ENCODE results near the gene PCSK6.
A peak's percentile ranks its signal among the peaks of the same experiment; 100 is the strongest.

PCSK6 gene

DNA sequence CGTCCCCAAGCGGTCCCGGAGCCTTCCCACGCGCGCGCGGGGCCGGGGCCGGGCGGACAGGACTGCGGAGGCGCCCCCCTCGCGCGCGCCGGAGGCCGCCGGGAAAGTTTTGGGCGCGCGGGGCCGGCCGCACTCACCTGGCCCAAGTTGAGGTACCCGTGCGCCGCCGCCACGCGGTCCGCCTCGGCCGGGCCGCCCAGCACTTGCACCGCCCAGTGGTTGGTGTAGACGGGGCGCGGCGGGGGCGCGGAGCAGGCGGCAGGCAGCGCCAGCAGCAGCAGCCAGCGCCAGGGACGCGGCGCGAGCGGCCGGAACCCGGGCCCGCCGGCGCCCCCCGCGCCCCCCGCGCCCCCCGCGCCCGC is 289 bp downstream of the PCSK6 start:
- H3K27ac ChIP-seq (replicated peaks), result no peak overlapping the region
- peak; percentile 37 to 44 for DNase-seq (ENCODE audit: low read depth in 1 of 2, low spot score in 1 of 2)
- H3K4me3 ChIP-seq (replicated peaks; ENCODE audit: insufficient read depth, low read length), result 0 out of 2 replicates have a peak overlapping the region, but pooled peaks have one; percentile 8
- no peaks in the 10 kb centered on the region for H3K27me3 ChIP-seq (ENCODE audit: insufficient read depth, poor library complexity, severe bottlenecking)
- TF ChIP-seq, protein P1, sequence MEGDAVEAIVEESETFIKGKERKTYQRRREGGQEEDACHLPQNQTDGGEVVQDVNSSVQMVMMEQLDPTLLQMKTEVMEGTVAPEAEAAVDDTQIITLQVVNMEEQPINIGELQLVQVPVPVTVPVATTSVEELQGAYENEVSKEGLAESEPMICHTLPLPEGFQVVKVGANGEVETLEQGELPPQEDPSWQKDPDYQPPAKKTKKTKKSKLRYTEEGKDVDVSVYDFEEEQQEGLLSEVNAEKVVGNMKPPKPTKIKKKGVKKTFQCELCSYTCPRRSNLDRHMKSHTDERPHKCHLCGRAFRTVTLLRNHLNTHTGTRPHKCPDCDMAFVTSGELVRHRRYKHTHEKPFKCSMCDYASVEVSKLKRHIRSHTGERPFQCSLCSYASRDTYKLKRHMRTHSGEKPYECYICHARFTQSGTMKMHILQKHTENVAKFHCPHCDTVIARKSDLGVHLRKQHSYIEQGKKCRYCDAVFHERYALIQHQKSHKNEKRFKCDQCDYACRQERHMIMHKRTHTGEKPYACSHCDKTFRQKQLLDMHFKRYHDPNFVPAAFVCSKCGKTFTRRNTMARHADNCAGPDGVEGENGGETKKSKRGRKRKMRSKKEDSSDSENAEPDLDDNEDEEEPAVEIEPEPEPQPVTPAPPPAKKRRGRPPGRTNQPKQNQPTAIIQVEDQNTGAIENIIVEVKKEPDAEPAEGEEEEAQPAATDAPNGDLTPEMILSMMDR (IDR thresholded peaks at IDR 0.05; ENCODE audit: insufficient read depth, low read length), result no peak
- TF ChIP-seq, protein P2, sequence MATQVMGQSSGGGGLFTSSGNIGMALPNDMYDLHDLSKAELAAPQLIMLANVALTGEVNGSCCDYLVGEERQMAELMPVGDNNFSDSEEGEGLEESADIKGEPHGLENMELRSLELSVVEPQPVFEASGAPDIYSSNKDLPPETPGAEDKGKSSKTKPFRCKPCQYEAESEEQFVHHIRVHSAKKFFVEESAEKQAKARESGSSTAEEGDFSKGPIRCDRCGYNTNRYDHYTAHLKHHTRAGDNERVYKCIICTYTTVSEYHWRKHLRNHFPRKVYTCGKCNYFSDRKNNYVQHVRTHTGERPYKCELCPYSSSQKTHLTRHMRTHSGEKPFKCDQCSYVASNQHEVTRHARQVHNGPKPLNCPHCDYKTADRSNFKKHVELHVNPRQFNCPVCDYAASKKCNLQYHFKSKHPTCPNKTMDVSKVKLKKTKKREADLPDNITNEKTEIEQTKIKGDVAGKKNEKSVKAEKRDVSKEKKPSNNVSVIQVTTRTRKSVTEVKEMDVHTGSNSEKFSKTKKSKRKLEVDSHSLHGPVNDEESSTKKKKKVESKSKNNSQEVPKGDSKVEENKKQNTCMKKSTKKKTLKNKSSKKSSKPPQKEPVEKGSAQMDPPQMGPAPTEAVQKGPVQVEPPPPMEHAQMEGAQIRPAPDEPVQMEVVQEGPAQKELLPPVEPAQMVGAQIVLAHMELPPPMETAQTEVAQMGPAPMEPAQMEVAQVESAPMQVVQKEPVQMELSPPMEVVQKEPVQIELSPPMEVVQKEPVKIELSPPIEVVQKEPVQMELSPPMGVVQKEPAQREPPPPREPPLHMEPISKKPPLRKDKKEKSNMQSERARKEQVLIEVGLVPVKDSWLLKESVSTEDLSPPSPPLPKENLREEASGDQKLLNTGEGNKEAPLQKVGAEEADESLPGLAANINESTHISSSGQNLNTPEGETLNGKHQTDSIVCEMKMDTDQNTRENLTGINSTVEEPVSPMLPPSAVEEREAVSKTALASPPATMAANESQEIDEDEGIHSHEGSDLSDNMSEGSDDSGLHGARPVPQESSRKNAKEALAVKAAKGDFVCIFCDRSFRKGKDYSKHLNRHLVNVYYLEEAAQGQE (IDR thresholded peaks at IDR 0.05; ENCODE audit: insufficient replicate concordance, low read depth), result no peak
- TF ChIP-seq POLR2AphosphoS5 (IDR thresholded peaks at IDR 0.05; ENCODE audit: low read depth) (no peak), SPI1 (IDR thresholded peaks at IDR 0.05; ENCODE audit: borderline replicate concordance, low read depth) (no peak)

DNA sequence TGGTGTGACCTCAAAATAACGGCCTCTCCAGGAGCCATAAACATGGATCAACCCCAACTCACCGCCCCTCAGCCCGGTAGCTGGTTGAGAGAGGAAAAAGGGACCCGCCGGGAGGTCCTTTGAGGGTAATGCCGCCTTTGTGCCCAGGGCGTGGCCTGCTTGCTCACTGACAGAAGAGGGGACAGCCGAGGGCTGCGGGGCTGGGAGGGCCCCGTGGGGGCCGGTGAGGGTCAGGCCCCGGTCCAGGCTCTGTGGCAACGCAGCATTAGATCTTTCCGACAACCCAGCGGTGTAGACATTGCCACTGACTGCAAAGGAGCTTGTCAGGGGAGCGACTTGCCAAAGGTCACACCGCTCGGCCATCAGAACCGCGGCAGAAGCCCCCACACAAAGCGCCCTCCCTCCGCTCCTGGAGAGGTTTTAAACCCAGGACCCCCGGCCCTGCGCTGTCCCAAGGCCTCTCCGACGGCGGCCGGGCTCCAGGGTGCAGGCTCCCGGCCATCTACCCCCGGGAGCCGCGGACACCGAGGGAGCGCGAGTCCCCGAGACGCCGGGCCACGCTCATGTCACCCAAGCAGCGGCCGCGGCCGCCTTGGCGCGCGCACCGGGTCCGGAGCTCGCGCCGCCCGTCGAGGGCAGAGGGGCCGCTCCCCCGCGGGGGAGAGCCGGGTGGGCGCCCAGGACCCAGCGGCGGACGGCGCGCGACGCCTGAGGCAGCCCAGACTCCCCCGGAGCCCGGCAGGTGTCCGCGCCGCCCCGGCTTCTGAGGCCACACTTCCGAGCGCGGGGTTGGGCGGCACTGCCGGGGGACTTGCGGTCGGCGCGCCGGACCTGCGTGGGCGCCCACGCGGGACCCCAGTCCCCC is 975 bp downstream of the PCSK6 start:
- H3K4me3 ChIP-seq (replicated peaks; ENCODE audit: insufficient read depth, low read length), result peak overlapping the region; percentile 28
- no peak overlapping the region for H3K27ac ChIP-seq (replicated peaks)
- TF ChIP-seq GABPA (IDR thresholded peaks at IDR 0.05; ENCODE audit: low read depth), result no peak
- TF ChIP-seq, protein P2 (IDR thresholded peaks at IDR 0.05; ENCODE audit: insufficient replicate concordance, low read depth), result no peak
- TF ChIP-seq, protein P1 (IDR thresholded peaks at IDR 0.05; ENCODE audit: insufficient read depth, low read length), result no peak
- no peak for TF ChIP-seq POLR2AphosphoS5 (IDR thresholded peaks at IDR 0.05; ENCODE audit: low read depth)
- TF ChIP-seq SPI1 (IDR thresholded peaks at IDR 0.05; ENCODE audit: borderline replicate concordance, low read depth), result no peak
- no peak for DNase-seq (ENCODE audit: low read depth in 1 of 2, low spot score in 1 of 2)
- no peaks in the 10 kb centered on the region for H3K27me3 ChIP-seq (ENCODE audit: insufficient read depth, poor library complexity, severe bottlenecking)

DNA sequence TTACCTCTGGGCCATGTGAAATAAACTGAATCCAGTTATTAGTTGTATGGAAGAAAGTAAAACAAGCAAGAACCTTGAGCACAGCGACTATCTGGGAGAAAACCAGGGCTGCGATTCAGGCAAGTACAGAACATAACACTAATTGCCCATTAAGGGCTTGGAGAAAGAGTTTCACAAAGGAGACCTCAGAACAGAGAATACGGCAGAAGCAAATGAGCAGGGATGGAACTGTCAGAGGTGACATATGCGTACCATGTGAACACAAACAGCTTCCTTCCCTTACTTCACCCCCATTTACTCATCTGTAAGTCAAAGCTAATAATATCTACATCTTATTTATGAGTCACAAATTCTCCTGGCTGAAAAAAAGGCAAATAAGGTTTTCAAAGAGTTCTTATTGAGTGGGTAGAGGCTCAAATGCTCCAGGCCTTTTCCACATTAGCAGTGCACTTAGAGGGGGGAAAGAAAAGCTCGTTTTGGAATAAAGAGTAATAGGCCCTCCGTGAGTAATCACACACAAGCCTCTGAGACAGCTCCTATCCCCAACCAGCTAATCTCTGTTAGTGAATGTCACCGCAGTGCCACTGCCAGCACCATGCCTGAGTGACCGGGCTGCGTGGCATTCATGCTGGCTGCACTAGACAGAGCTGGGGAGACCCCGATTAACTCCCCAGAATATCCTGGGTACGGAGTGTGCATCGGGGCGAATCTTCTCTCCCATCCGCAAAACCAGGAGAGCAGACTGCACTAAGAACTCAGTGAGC is 2.6 kb downstream of the PCSK6 start:
- H3K27me3 ChIP-seq (ENCODE audit: insufficient read depth, poor library complexity, severe bottlenecking), result no peaks in the 10 kb centered on the region
- no peak overlapping the region for H3K4me3 ChIP-seq (replicated peaks; ENCODE audit: insufficient read depth, low read length)
- DNase-seq (ENCODE audit: low read depth in 1 of 2, low spot score in 1 of 2), result no peak
- no peak overlapping the region for H3K27ac ChIP-seq (replicated peaks)
- TF ChIP-seq, protein P2 (IDR thresholded peaks at IDR 0.05; ENCODE audit: insufficient replicate concordance, low read depth), result no peak
- TF ChIP-seq SPI1 (IDR thresholded peaks at IDR 0.05; ENCODE audit: borderline replicate concordance, low read depth) (no peak), GABPA (IDR thresholded peaks at IDR 0.05; ENCODE audit: low read depth) (no peak), POLR2AphosphoS5 (IDR thresholded peaks at IDR 0.05; ENCODE audit: low read depth) (no peak)
- TF ChIP-seq, protein P1 (IDR thresholded peaks at IDR 0.05; ENCODE audit: insufficient read depth, low read length), result no peak

Measured in HL-60 (cell line).